Fibroblast of the conjunctiva (primary cell): Measurements from ENCODE around the gene HOTAIR.

Experiments
- DNase-seq: peaks from one replicate; pipeline ENCODE4 v3.0.0-alpha.2; 2010; ENCODE audit warnings: low read depth

Gene HOTAIR

GRCh38 chr12:53987787-53988230 is 13.1 kb upstream of the HOTAIR start:
- no peak for DNase-seq

DNA sequence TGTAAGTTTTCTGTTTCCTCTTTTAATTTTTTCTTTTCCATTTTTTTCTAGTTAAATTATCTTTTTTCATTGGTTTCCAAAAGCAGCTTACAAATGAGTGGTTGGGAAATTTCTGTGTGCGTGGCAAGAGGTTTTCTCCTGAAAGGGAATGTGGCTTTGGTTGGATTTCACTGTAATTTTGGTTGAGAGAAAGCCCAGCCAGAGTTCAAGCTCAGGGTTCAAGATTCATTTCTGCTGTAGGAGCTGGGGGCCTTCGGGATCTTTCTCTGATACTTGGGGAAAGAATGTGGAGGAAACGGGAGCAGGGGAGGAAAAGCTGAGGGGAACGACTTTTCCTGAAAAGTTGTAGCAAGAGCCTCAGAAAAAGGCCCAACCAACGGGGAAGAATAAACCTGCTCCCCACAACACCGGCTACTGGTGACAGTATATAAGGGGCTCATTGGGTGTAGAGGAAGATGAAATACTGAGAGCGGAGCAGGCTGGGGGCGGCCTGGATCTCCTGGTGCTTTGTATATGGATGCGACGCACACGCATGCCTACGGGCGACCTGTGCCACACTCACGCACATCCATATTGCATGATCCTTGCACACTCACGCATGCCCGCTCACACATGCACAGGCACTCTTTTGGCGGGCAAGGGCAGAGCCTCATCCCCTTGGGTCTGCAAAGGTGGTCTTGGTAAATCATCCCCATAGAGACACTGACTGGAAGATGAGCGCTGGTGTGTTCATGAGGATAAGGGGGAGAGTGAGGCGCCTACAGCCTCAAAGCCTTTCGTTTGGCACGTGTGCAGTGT is 12.1 kb upstream of the HOTAIR start:
- DNase-seq = no peak

DNA sequence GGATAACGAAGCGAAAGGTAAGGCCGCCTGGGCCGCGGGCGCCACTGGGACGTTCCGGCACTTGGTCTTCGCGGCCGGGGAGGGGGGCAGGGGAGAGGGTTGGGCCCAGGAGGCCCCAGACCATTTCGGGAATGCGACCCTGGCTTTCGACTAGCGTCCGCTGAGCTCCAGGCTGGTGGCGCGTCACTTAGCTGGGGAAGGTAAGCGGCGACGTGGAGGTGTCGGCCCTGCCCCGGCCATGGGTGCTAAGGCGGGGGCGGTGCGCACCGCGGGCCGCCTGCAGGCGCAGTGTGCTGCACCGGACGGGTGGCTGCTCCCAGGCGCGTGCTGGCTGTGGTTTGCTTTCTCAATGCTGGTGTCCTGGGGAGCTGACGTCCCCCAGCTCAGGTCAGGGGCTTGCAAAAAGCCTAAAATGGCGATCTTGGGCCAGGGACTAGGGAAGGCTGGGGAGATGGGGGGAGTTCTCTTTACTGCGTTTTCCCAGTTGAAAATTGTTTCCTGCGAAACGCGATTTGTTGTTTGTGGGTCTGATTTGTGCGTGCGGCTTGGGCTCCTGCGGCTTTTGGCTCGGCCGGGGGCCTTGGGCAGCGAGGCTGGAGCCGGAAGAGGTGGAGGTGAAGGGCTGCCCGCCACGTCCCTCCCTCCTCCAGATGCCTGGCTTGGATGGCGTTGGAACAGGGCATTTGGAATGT is 11.4 kb upstream of the HOTAIR start:
- no peak for DNase-seq

- no peak for DNase-seq
These were observed 10.9 kb upstream of the HOTAIR start for GRCh38 chr12:53985692-53985993.

DNA sequence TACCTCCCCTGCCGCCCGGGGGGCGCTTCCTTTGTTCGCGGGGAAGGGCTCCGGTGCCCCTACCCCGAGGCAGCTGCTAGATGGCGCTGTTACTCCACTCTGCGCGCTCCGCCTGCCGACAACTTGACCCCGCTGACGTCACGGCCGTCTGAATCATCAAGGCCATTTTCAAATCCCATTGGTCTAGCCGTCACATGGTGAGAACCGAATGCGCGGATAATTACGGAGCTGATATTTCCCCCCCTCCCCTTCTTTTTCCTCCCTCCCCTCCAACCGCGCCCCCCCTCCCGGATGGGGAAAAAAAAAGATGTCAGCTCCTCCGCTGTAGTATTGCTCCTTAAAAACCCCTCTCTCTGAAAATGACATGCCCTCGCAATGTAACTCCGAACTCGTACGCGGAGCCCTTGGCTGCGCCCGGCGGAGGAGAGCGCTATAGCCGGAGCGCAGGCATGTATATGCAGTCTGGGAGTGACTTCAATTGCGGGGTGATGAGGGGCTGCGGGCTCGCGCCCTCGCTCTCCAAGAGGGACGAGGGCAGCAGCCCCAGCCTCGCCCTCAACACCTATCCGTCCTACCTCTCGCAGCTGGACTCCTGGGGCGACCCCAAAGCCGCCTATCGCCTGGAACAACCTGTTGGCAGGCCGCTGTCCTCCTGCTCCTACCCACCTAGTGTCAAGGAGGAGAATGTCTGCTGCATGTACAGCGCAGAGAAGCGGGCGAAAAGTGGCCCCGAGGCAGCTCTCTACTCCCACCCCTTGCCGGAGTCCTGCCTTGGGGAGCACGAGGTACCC is 10.3 kb upstream of the HOTAIR start, which contains the start of gene HOXC10:
TSS of gene HOXC10 (plus strand) at position 246 of the 791 bp plus-strand sequence. CDS start at position 360, 114 bp downstream.
- DNase-seq = peak; percentile 62

DNA sequence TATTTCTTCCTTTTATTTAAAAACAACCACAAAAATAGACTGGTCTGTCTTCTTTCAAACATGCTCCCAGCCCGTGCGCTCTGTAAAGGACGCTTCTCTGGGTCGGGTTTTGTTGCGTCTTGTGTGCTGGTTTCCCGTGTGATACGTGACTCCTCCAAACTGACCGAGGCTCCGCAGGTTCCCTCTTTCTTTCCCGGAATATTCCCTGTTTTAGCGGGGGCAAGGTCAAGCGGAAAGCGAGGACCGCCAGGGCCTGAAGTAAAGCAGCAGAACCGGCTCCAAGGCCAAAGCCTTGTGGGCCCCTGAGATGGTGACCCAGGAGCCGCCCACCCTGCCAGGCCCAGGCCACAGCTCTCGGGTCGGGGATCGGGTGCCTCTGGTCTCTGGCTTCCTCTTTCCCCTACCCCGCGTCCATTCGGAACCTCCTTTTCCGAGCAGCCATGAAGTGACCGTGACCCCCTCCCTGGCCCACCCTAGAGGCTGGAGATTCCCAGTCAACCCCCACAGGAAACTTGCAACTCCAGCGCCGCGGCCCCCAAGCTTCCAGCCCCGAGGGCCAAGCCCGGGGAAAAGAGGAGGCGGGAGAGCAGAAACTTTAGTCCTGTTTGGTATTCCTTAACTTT is 9.3 kb upstream of the HOTAIR start:
- no peak for DNase-seq

GRCh38 chr12:53983568-53983949 is 8.8 kb upstream of the HOTAIR start:
- DNase-seq = no peak

DNA sequence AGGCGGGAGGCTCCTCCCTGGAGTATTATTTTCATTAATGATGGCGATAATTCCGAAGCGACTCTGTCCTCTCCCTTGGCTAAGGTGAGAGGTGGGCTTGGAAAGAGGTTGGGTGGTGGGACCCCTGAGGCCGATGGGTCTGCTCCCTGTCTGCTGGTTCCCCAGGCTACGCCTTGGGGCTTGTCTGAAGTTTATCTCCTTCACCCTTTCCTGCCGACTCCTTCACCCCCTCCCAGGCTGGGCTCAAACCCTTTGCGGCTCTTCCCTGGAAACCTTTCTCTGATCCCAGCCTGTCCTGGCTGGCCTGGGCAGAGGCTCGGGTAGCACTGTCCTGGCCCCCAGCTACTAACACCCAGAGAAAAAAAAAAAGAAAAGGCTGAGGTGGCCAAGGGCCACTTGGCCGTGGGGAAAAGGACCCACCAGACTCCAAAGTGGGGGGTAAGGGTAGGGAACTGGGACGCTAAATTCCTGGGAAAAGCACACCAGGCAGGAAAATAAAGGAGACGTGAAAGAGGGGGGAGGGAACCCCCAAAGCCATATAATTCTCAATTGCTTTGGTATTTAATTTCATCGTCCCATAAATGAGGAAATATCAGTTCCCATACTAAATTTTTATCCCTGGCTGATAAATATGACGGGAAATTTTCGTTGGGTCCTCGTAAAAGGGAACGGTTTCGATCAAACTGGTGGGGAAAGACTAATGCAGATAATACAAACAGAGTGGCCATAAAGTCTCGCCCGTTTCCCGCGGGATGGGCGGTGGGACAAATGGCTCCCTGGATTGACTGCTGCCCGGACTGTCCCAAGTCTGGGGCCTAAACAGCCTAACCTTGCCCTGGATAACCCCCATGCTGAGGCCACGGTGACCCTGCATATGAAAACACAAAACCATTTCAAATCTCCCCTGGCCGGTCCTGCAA is 8.2 kb upstream of the HOTAIR start:
- no peak for DNase-seq

- DNase-seq = no peak
These were observed 7.1 kb upstream of the HOTAIR start for GRCh38 chr12:53981634-53982565.

DNA sequence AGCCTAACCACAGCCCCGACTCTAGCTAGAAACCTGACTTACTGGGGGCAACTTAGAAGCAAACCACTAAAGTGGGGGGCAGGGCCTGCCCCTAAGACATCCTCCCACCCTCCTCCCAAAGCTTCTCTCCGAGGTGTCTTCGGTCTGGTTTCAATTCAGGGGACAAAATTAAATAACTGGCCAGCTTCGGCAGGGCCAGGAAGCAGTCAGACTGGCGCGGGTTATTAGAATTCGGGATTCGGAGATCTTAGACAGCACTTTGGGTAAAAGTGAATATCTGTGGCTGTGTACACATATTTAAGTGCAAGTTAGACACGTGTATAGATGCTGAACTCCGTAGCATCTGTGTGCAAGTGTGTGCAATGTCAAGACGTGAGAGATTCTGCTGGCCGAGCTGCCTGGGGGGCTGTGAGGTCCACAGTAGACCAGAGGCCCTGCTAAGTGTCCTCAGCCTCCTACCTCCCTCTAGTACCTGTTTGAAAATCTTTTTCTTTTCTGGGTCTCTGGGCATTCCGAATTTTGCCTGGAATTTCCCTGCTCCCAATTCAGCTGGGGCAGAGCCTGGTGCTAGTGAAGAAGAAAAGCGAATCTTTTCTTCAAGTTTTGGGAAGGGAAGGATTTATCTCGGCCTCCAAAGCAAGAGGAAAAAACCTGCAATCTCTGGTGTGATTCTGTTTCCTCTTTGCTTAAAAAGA is 6.2 kb upstream of the HOTAIR start:
- DNase-seq = no peak

GRCh38 chr12:53980104-53980801 is 5.5 kb upstream of the HOTAIR start:
- no peak for DNase-seq

DNA sequence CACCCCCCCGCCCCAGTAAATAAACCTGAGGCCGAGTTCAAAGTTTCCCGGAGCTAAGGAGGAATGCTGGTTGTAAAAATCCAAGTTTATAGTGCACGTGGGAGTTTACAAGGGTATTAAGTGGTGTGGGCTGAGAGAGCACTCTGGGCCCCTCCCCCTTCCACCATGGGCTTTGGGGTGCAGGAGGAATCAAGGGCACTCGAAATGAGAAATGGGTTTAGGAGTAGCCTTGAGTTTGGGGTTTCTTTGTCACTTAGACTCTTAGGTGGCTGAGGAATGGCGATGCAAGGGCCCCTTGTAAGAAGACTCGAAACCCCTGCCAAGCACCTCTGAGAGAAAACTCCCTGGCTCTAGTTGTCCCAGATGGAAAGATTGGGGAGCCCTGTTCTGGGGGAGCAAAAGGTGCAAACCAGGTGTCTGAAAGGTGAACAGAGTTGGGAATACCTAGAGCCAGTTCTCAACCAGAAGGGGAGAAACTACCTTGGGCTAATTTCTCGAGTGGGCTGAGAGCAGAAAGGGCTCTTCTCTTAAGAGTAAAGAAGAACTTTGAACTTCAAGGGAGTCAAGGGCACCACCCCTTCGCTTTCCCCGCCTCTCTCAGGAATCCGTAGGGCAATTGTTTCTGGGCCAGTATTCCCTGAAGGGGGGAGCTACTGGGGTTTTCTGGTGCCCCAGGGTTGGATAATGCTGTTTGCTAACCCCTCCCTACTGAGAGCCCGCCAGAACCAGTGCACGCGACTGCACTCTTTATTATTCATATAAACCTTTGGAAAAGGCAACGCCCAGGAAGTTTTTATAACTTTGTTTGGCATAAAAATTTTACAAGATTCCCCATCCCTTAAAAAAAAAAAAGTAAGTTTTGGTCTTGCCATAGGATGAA is 4.0 kb upstream of the HOTAIR start:
- DNase-seq = no peak

- no peak for DNase-seq
These were observed 3.1 kb upstream of the HOTAIR start for GRCh38 chr12:53977596-53978445.

DNA sequence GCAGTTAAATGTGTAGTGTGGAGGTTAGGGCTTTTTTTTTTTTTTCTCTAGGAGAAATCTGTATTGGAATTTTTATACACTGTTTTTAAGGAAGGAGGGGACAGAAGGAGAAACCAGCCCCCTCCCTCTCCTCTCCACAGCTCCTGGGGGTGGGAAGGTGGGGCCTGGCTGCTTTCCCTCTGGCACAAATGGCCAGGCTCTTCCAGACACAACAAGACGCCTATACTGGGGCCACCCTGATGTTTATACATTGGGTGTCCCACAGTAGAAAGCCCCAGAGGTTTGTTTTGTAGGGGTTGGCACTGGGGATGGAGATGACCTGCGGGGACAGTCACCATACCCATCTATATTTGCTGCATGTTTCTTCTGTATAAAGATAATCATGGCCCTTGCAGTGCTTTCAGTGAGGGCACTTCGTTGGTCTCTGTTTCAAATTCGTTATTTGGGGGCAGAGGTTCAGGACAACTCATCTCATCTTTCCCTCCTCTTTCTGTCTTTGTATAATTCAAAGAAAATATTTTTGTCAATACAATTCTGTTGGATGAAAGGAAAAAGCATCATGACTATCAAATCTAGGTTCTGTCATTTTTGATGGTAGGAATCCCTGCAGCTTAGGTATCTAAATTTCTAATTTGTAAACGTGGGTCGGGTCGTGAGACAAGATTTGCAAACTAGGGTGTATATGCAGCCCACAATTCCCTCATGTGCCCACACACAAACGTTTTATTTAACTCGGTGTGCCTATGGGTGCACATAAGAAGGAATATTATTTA is 2.3 kb upstream of the HOTAIR start:
- no peak for DNase-seq

GRCh38 chr12:53976172-53976822 is 1.5 kb upstream of the HOTAIR start:
- no peak for DNase-seq
